ENCODE measurements around the gene EIPR1.

The EIPR1 gene

DNA sequence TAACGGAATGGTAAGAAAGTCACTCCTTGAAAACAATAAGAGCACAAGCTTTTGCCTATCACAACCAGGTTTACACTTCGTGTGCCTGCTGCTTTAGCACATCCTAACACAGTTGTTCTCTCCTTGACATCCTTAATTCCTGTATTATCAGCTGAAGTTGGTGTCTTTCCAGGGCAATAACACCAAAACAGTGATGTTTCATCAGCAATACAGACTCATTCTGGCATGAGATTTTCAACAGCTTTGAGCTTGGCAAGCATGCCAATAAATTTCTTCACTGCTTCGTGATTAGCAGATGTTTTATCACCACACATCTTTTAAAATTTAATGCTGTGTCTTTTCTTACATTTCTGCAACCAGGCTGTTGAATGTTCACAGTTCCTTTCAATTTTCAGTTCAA is 148.4 kb downstream of the EIPR1 start:
- no peak for DNase-seq (ENCODE audit: low read depth, low spot score)
- H3K27ac ChIP-seq = no peak overlapping the region

DNA sequence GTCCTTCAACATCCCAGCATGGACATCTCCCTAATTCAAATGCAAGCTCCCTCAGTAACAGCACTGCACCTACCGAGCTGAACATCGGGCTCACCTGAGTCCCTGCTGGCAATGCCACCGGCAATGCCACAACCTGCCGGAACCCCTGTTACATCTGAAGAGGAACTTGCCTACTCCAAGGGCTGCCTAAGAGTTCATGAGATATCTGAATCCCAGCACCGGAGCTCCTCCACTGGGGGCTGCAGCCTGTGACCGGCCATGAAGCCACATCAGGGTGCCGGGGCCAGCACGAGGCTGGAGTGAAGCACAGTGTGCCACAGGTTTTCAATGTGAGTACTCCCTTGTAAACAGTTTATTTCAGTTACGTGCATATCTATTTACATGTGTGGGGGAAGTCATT is 152.9 kb downstream of the EIPR1 start:
- no peak overlapping the region for H3K27ac ChIP-seq
- no peak for DNase-seq (ENCODE audit: low read depth, low spot score)

DNA sequence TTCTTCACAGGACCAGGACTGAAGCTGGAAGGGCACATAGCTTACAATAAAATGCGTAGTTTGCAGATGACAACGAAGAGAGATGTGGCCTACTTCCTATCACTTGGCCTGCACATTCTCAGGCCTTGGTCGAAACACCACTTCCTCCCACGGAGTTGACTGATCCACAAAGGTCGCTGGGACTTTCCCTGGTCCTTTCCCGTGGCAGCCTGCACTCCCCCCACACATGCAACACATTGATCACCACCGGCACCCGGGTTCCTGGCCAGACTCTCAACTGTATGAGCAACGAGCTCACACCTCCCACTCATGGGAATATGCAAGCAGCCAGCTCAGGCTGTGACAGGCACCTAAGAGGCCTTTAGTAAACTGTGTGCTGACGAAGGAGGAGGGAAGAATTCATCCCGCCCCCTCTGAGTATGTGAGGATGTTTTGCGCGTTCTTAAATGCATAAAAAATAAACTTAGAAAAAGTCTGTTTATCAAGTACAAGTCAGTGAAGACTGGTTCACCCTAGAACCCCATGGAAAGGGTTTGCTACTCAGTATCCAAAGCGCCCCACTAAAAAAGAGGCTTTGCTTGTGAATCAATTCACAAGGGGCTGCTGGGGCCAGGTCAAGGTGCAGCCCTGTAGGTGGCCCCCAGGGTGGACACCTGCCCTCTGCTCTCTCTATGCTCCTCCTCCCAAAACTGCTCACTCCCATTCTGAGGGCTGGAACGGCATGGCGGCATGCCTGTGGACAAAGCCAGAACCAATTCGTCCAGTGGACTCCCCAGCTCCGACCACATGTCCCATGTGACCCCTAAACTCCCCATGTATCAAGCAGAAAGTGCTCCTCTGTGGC is 154.3 kb downstream of the EIPR1 start:
- DNase-seq (ENCODE audit: low read depth, low spot score) = no peak
- H3K27ac ChIP-seq = no peak overlapping the region

DNA sequence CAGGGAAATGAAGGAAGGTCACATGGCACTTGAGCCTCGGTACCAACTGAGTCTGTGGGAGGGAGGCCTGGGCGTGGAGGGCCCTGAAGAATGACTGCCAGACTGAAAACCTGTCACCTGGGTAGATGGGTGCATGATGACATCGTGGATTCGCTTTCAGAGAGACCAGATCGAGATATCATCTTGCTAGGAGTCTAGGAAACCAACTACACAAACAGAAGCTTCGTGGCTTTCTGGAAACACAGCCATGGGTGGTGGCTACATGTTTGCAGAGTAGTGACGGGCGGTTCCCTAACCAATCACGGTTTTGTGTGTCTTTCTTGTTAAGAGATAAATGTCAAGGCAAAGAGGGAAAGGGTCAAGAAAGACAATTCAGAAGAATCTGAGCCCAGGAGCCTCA is 155.0 kb downstream of the EIPR1 start:
- no peak overlapping the region for H3K27ac ChIP-seq
- DNase-seq (ENCODE audit: low read depth, low spot score) = no peak

DNA sequence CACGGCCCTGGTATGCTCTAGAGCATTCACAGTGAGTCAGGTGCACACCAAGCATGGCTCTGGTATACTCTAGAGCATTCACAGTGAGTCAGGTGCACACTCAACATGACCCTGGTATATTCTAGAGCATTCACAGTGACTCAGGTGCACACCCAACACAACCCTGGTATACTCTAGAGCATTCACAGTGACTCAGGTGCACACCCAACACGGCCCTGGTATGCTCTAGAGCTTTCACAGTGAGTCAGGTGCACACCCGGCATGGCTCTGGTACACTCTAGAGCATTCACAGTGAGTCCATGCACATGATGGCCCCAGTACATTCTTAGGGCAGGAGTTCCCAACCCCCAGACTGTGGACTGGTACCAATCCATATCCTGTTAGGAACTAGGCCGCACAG is 158.1 kb downstream of the EIPR1 start:
- no peak overlapping the region for H3K27ac ChIP-seq
- DNase-seq (ENCODE audit: low read depth, low spot score) = no peak

DNA sequence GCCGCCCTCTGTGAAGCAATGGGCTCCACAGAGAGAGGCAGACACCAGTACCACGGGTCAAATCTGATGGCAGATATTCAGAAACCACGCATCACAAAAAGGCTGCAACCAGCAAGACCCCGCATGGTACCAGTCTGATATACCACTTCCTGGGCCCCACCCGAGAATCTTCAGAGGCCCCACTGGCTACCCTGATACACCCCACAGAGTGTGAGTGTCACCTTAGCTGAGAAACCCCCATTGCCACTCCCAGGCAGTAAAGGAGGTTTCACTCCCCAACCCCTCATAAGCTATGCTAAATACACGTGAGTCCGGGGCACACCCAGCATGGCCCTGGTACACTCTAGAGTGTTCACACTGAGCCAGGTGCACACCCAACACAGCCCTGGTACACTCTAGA is 160.0 kb downstream of the EIPR1 start:
- H3K27ac ChIP-seq = no peak overlapping the region
- DNase-seq (ENCODE audit: low read depth, low spot score) = no peak

DNA sequence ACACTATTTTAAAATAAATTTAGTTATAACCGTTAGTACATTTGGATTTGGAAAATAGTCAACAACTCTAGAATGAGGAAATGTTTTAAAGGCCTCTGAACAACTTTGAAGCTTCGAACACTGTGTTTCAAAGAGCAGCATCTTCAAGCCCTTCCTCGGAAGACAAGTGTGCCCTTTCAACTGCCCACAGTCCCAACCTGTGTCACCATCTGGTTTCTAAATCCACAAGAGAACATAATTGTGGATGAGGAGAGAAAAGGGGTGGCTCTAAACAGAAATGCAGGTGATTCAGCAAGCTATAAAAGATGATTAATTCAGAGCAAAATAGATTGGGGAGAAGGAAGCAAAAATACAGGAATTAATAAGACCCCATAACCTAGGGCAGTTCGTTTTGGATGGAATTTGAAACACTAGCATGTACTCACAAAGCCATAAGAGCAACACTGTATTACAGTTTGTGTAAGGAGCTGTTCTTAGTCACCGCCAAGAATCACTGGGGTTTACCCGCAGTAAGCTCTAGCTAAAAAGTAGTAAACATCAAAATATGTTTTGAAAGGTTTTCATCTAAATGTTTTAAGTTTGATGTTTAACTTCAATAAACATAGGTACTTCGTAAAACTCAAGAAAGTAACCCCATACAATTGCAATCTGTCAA is 160.7 kb downstream of the EIPR1 start:
- H3K27ac ChIP-seq = no peak overlapping the region
- no peak for DNase-seq (ENCODE audit: low read depth, low spot score)

DNA sequence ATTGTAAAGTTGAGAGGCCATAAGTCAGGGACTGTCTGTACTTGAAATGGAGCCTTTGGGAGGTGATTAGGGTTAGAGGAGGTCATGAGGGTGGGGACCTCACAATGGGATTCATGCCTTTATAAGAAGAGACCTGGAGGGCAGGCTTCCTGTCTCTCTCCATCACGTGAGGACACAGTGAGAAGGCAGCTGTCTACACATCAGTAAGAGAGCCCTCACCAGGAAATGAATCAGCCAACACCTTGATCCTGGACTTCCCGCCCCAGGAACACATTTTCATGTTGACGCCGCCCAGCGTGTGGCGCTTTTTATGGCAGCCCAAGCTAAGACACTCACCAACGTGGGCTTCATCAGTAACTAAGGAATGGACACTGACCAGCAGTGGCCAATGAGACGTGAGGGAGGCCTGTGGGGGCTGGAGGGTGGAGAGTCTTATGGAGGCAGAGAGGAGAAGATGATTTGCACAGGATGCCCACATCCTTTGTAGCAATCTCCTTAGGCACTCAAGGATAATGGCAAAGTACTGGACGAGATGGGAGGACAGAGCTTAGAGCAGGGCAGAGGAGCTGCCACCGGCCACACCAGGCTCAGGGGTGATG is 162.7 kb downstream of the EIPR1 start:
- DNase-seq (ENCODE audit: low read depth, low spot score) = no peak
- no peak overlapping the region for H3K27ac ChIP-seq

DNA sequence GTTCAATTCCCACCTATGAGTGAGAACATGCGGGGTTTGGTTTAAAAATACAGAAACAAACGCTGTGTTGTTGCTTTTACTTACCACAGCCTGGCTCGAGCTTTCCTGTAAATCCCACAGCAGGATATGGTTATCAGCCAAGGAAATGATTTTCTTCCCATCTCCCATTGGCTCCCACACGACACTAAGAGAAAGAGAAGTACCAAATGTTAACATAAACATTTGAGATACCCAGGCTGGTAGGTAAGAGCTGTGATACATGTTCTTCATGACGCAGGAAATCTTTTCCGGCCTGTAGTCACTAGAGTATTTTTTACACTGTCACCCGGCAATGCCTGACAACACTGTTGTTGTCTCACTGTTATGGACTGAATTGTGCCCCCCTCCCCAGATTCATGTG is 163.6 kb downstream of the EIPR1 start:
- no peak for DNase-seq (ENCODE audit: low read depth, low spot score)
- no peak overlapping the region for H3K27ac ChIP-seq

DNA sequence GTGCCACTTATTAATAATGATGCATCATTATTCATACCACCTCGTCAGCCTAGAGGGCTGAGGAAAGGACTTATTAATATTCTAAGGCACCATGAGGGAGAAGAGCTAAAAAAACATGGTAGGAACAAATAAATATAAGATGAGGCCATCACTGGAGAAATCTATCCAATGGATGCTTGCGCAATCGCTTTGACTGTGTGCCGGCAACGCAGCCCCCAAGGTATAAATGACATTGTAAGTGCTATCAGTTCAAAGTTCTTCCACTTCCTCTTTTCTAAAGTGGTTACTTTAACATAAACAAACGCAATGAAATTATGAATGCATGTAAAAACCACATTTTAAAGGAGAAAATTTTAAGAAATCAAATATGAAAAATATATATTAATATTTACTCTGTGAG is 164.6 kb downstream of the EIPR1 start:
- DNase-seq (ENCODE audit: low read depth, low spot score) = no peak
- H3K27ac ChIP-seq = no peak overlapping the region

DNA sequence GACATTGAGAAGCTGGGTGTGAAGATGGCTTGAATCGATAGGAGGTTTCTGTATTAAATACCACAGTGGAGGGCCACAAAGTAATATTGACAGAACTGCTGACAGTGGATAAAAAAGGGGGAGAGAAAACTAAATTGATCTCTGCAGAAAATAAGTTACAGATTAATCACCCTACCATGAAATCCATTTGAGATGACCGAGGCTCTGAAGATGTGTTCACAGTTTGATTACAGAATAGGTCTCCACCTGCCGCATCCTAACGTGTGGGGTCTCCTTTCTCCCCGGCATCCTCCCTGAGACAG is 165.6 kb downstream of the EIPR1 start:
- no peak overlapping the region for H3K27ac ChIP-seq
- DNase-seq (ENCODE audit: low read depth, low spot score) = no peak

DNA sequence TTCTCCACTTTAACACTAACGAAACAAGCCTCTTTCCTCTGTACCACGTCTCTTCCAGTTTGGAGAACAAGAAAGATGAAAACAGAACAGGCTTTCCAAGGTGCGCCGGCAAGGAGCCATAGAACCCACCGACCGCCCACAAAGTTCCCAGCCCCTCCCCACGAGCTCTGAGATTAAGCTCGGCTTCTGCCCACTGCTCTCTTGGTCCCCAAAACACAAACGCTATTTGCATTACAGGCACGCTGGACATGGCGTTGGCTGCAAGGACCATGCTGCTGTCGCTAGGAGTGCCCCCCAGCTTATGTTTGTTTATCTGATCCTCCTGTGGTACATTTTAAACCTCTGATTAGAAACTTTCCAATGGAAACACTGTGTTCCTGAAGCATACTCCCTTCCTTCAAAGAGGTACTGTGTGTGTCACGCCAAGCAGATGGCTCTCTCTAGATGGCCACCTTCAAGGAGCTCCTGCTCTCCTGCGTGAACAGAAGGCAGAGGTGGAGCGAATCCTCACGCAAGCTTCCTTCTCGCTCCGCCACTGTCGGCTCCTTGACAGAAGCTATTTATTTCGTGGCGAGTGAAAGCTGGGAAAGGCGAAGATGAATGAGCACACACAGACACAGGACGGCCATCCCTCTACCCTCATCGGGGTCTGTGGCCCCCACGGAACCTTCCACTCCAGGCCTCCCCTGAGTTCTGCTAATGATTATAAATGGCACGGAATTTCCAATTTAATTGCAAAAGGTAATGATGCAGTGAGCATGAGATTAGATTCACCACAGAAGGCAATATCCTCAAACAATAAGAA is 166.2 kb downstream of the EIPR1 start:
- H3K27ac ChIP-seq = no peak overlapping the region
- DNase-seq (ENCODE audit: low read depth, low spot score) = no peak

DNA sequence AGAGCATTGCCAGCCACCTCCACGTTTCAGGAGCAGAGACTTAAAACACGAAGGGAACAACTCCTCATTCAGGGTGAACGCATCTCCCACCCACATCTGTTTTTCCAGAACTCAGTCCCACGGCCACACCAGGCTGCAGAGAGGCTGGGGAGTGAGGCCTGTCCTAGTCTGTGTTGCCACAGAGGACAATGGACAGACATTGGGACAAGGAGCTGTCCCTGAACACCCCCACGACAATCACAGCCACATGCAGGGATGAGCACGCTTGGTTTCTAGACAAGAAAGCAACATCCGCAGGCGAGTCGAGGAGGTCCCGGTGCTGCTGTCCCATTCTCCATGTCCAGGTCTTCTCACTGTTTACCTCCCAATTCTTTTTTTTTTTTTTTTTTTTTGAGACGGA is 167.4 kb downstream of the EIPR1 start:
- H3K27ac ChIP-seq = no peak overlapping the region
- DNase-seq (ENCODE audit: low read depth, low spot score) = no peak

DNA sequence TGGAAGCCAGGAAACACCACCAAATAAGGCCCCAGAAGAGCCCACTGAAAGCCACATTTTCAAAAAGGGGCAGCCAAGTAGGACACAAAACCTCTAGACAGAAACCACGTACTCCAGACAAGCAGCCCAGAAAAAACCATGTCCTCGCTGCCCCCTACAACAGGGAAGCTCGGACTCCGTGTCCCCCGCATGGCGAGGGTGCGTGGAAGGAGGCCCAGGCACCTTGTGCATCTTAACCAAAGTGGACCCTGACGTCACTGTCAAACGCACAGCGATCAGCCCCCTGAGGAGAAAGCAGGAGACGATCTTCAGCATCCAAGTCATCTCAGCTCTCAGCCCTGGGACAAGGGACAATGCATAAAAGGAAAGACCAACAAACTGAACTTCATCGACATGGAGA is 168.4 kb downstream of the EIPR1 start:
- no peak overlapping the region for H3K27ac ChIP-seq
- DNase-seq (ENCODE audit: low read depth, low spot score) = no peak

DNA sequence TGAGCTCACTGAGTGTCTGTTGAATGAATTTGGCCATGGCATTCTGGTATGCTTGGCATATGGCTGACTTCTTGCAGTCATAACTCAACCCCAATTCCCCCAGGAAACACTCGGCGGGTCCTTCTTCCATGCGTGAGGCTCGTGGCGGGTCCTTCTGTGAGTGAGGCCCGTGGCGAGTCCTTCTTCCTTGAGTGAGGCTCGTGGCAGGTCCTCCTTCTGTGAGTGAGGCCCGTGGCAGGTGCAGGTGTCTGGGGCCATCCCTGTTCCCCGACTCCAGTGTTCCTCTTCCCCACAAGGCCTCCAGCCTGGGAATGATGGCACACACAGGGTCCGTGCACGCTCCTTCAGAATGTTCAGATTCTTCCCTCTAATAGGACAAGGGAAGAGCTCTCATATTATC is 169.0 kb downstream of the EIPR1 start:
- no peak overlapping the region for H3K27ac ChIP-seq
- no peak for DNase-seq (ENCODE audit: low read depth, low spot score)

DNA sequence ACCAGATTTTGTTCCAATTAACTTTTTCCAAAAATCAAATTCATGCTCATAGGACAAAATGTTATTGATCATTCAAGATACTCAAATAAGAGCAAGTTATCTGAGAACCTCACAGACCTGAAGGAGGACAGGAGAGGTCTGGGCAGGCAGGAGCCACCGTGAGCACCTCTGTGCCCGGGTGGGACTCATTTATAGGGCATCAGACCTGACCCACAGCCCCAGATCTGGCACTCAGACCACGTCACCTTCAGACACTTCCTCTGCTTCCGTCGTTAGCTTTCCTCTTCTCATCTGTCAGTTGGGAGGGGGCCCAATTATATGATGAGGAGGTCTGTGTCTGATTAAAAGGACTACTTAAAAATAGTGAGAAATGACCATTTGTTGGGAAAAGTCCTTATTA is 169.4 kb downstream of the EIPR1 start:
- H3K27ac ChIP-seq = no peak overlapping the region
- DNase-seq (ENCODE audit: low read depth, low spot score) = no peak

DNA sequence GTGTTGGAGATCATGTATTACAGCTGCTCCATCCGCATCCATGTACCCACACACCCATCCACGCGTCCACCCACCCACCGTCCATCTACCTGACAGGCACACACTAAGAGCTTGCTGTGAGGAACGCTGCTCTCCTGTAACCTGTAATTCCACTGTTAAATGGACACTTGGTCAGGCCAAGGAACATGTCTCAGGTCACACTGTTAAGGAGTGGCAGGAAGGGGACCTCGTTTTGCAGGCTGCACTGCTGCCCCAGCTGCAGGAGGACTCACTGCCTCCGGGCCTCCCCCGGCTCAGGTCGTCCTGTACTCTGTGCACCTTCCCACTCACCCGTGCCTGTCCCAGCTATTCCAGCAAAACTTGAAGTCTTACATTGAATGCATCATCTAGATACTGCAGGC is 170.5 kb downstream of the EIPR1 start:
- no peak for DNase-seq (ENCODE audit: low read depth, low spot score)
- H3K27ac ChIP-seq = no peak overlapping the region

DNA sequence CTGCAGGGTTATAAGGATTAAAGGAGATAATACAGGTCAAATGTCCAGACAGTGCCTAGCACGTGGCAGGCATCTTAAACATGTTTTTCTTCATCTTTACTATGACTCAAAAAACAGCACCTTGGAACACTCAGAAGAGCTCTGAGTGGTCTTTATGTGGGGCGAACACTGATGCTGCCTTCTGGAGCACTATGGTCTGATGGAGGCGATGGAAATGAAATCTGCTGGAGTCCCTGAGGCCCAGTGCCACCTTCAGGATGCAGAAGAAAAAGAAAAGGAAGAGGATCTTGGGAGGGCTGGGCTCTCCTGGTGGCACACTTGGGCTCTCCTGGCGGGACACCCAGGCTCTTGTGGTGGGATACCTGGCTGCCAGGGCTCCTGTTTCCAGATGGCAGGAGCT is 171.8 kb downstream of the EIPR1 start:
- H3K27ac ChIP-seq = no peak overlapping the region
- DNase-seq (ENCODE audit: low read depth, low spot score) = no peak

DNA sequence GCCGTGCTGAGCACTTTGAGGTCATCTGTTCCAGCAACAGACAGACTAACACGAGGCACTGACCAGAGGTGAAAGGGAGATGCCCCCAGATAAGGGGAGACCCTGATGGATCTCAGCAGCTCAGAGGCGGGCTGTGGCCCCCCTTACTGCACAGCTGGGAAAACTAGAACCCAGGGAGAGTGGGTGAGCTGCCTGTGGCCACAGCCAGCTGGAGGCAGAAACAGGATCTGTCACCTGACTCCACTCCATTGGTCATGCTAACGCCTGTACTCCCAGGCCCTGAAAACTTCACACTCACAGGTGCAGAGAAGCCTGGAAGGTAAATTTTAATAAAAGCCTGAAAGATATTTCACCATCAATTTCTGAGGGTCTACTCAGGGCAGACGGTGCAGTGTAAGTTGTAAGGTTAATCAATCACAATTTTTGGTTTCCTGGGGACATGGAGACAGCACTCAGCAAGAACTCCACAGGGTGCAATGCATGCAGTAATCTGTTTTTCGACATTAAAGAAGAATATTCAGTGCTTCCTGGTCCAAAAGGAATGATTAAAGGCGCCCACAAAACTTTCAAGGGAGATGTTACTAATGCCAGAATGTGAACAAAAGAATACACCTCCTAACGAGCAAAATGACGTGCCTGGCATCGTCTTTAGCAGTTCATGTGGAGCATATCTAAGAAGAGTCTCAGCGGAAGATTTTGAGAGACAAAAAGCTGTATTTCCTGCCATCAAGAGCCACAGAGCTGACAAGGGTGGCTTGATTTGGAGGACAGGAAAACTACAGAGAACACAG is 173.4 kb downstream of the EIPR1 start:
- H3K27ac ChIP-seq = no peak overlapping the region
- DNase-seq (ENCODE audit: low read depth, low spot score) = no peak

DNA sequence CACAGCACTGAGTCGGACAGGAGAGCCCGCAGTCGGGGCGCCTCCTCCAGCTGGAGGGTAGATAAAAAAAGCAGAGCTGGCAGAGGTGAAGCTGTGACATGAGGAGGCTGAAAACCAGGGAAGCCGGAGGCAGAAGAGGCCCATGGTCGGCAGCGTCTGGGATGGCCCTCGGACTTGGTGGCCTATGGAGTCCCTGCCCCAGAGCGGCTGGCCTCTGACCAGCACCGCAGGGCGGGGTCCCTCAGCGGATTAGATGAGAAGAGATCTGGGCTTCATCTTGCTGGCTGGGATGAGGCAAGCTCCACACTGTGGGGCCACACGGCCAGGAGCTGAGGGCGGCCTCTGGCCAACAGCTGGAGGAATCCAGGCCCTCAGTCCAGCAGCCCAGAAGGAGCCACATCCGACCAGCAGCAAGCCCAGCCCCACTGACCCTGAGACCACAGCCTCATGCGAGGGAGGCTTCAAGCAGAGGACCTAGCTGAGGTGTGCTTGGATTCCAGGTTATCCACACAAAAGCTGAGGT is 174.1 kb downstream of the EIPR1 start:
- no peak overlapping the region for H3K27ac ChIP-seq
- DNase-seq (ENCODE audit: low read depth, low spot score) = no peak
